Measurements from ENCODE around the gene SLC50A1.
"Not testable (repeated sequence)": the region's sequence is repeated elsewhere in the genome, so short reads cannot be mapped to it uniquely, and the experiment has no call there.

The SLC50A1 gene

GRCh38 chr1:155158991-155159390 lies 23.3 kb downstream of the SLC50A1 start:
- Histone ChIP-seq H3K4me2 (no peak overlapping the region), H3K4me3 (no peak overlapping the region), H3K27ac (no peak overlapping the region), H4K20me1 (no peaks in the 10 kb centered on the region), H3K9me3 (no peaks in the 10 kb centered on the region), H3K36me3 (no peaks in the 10 kb centered on the region), H3K4me1 (no peaks in the 10 kb centered on the region), H3K9ac (no peak overlapping the region), H3K27me3 (no peaks in the 10 kb centered on the region)
- TF ChIP-seq Cebpa-rat (IDR thresholded peaks at IDR 0.05) = no peak

DNA sequence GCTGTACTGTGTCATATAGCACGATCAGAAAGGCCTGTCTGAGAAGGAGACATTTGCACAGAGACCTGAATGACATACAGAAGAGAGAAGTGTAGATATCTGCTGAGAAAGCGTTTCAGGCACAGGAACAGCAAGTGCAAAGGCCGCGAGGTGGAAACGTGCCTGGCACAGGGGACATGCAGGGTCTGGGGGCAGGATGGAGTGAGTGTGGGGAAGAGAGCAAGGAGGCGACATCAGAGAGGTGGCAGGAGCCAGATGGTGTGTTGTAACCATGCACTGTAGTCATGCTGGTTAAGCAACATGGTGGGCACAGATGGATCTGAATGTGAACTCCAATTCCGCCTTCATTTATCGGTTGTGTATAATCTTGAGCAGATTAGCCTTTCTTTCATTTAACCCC lies 24.5 kb downstream of the SLC50A1 start:
- 0 out of 2 replicates have a peak, but pooled peaks have one; percentile 7 for TF ChIP-seq Cebpa-rat (IDR thresholded peaks at IDR 0.05)
- H3K27me3 ChIP-seq = no peaks in the 10 kb centered on the region

GRCh38 chr1:155162631-155163030 lies 27.0 kb downstream of the SLC50A1 start:
- H3K4me3 ChIP-seq, H3K36me3 ChIP-seq, H3K27me3 ChIP-seq, H3K9me3 ChIP-seq, H3K4me2 ChIP-seq, H3K9ac ChIP-seq, H4K20me1 ChIP-seq, H3K27ac ChIP-seq: not testable (repeated sequence)
- H3K4me1 ChIP-seq = peaks cover 25% of the 10 kb centered on the region

More for the DNA sequence above, 24.5 kb downstream of the SLC50A1 start:
- Histone ChIP-seq H3K4me1 (peaks cover 4% of the 10 kb centered on the region), H3K4me2 (no peak overlapping the region), H3K9ac (no peak overlapping the region), H3K27ac (no peak overlapping the region), H3K4me3 (no peak overlapping the region), H3K9me3 (peaks cover 8% of the 10 kb centered on the region; the same call in 1 of the 2 replicates), H4K20me1 (no peaks in the 10 kb centered on the region), H3K36me3 (no peaks in the 10 kb centered on the region)

- not testable (repeated sequence) for H3K9me3 ChIP-seq, H4K20me1 ChIP-seq, H3K4me3 ChIP-seq, H3K36me3 ChIP-seq, H3K4me2 ChIP-seq, H3K27ac ChIP-seq, H3K9ac ChIP-seq, H3K27me3 ChIP-seq
- peaks cover 32% of the 10 kb centered on the region for H3K4me1 ChIP-seq
Observed at GRCh38 chr1:155163785-155164184, 28.1 kb downstream of the SLC50A1 start.

- H3K9me3 ChIP-seq, H3K27ac ChIP-seq, H3K9ac ChIP-seq, H3K4me3 ChIP-seq, H4K20me1 ChIP-seq, H3K4me2 ChIP-seq, H3K27me3 ChIP-seq: not testable (repeated sequence)
- peaks cover 13% of the 10 kb centered on the region for H3K36me3 ChIP-seq
- peaks cover 32% of the 10 kb centered on the region for H3K4me1 ChIP-seq
Observed at GRCh38 chr1:155164625-155165024, 29.0 kb downstream of the SLC50A1 start.

DNA sequence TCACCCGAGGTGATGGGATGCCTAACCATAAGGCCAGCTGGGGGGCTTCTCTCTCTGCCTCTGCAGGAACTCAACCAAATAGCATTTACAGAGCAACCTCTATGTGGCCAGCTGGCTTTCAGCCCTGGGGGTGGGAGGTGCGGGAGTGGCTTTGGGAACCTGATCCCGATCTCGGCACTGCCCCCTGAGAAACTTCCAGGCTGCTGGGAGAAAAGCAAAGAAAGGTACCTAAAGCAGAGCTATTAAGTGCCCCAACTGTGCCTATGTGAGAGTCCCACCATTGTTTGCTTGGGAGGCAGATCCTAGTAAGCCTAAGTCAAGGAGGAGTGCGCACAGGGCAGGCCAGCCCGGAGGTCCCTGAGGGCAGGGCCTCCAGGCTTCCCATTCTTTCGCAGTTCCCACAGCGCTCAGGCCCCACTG lies 30.4 kb downstream of the SLC50A1 start:
- Histone ChIP-seq H3K36me3 (peaks cover 27% of the 10 kb centered on the region), H3K27ac (peak overlapping the region; percentile 98), H3K27me3 (no peaks in the 10 kb centered on the region), H4K20me1 (no peaks in the 10 kb centered on the region), H3K4me3 (peak overlapping the region; percentile 57), H3K9ac (peak overlapping the region; percentile 84), H3K4me1 (peaks cover 34% of the 10 kb centered on the region), H3K9me3 (peaks cover 8% of the 10 kb centered on the region; the same call in 1 of the 2 replicates), H3K4me2 (peak overlapping the region; percentile 81)
- TF ChIP-seq Cebpa-rat (IDR thresholded peaks at IDR 0.05) = no peak

DNA sequence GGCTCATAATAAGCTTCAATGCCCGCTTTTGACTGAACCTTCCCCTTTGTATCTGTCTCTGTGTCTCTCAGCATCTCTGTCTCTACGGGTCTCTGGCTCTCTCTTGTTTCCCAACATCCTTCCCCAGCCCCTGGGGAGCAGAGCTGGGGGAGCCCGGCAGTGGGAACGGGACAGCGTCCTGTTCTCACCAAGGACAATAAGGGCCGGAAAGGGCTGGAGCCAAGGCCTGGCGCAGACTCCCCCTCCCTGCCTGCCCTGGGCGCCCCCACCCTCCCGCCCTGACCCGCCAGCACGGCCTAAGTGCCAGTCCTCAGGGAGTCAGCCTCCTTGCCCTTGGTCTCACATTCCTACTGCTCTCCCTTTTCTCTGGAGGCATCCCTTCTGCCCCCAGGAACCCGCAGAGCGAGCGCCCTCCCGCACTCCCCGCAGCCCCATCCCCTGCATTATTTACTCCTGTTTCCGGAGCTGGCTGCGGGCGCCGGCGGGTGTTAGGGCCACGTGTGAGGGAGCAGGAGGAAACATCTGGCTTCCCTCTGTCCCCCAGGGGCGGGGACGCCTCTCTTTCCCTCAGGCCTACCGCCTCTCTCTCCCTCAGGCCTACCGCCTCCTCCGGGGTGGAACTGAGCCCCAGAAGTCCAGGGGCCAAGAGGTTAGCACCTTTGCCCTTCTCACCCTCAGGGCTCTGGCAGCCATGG lies 31.0 kb downstream of the SLC50A1 start:
- no peaks in the 10 kb centered on the region for H3K27me3 ChIP-seq
- peak overlapping the region; percentile 98 for H3K27ac ChIP-seq
- H3K4me2 ChIP-seq = peak overlapping the region; percentile 81
- TF ChIP-seq Cebpa-rat (IDR thresholded peaks at IDR 0.05) = no peak
- H3K4me1 ChIP-seq = peaks cover 40% of the 10 kb centered on the region
- no peaks in the 10 kb centered on the region for H4K20me1 ChIP-seq
- peaks cover 8% of the 10 kb centered on the region; the same call in 1 of the 2 replicates for H3K9me3 ChIP-seq
- peak overlapping the region; percentile 57 for H3K4me3 ChIP-seq
- peak overlapping the region; percentile 84 for H3K9ac ChIP-seq
- H3K36me3 ChIP-seq = peaks cover 32% of the 10 kb centered on the region

DNA sequence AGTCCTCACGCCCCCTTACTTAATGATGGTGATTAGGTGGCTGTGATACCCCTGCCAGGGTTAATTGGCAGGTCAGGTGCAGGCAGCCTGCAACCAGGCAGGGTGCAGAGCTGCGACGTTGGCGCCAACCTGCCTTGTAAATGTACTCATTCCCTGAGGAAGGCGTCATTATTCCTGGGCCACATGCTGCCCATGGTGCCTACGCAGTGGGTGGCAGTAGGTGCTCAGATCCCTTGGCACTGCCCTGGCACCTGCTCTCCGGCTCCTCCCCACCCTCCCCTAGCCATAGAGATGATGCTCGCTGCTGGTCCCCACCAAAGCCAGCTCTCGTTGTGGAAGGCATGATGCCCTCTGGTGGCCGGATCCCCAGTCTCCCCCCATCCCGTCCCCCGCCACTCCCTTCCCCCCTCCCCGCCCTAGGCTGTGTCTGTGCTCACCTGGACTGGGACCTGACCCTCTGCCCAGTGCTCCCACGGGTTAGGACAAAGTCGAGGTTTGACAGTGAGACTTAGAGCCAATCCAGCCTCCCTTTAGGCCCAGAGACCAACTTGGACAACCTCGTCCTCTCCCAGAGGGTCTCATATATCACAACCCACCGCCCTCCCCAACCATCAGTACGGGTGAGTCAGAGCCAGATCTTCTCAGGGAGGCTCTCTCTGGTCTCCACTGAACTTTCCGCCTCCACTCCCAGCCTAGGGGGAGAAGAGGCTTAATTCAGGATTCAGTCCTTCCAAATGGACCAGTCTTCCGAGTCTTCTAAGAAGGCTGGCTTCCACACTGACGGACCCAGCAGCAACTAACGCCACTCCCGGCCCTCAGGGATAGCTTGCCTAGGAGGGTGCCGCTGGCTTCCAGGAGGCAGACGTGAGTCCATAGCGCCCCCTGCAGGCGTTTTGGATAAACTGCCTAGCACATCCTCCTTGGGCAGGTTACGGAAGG lies 31.8 kb downstream of the SLC50A1 start:
- Histone ChIP-seq H3K27me3 (no peaks in the 10 kb centered on the region), H4K20me1 (no peaks in the 10 kb centered on the region), H3K9ac (peak overlapping the region; percentile 84; the same call in 1 of the 2 replicates), H3K36me3 (peaks cover 32% of the 10 kb centered on the region), H3K4me1 (peaks cover 48% of the 10 kb centered on the region), H3K9me3 (peaks cover 8% of the 10 kb centered on the region; the same call in 1 of the 2 replicates), H3K4me3 (peak overlapping the region; percentile 58), H3K27ac (peak overlapping the region; percentile 98), H3K4me2 (peak overlapping the region; percentile 81)
- TF ChIP-seq Cebpa-rat (IDR thresholded peaks at IDR 0.05) = no peak

GRCh38 chr1:155168105-155168445 lies 32.4 kb downstream of the SLC50A1 start:
- not testable (repeated sequence) for H3K27ac ChIP-seq, H4K20me1 ChIP-seq, H3K9ac ChIP-seq, H3K4me3 ChIP-seq, H3K27me3 ChIP-seq, H3K9me3 ChIP-seq
- H3K36me3 ChIP-seq = peaks cover 32% of the 10 kb centered on the region
- H3K4me1 ChIP-seq = peaks cover 49% of the 10 kb centered on the region
- H3K4me2 ChIP-seq = peak overlapping the region; percentile 81

Data from BLaER1 (cell line).